ENCODE results near the gene KCNN4.
"Not testable (repeated sequence)": the region's sequence is repeated elsewhere in the genome, so short reads cannot be mapped to it uniquely, and the experiment has no call there.

Gene KCNN4

DNA sequence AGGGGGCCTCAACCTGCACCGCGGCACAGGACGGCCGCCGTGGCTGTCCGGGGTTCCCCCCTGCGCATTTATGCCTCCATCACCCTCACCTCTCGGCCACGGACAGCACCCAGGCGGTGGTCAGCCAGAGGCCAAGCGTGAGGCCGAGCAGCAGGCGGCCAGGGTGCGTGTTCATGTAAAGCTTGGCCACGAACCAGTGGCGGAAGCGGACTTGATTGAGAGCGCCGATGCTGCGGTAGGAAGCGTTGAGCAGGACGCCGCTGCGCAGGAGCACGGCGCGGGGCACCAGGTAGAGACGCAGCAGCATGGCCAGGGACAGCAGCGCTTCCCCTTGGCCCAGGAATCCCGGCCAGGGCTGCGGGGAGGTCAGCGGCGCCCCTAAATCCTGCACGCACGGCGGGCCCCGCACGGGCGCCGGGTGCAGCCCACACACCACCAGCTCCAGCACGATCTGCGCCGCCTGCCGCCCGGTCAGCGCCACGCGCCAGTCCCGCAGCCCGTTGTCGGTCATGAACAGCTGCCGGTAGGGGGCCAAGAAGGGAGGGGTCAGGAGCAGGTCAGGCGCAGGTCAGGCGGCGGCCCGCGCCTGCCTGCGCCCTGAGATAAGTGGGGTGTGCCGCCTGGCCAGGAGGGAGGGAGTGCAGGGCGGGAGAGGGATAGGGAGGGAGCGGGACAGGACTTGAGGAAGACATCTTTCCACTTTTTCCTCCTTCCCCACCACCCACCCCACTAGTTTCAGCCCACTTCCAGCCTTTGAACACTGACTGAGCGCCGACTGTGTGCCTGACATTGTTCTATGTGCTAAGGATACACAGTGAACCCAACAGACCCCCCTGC lies 6.5 kb downstream of the KCNN4 start:
- no peak for DNase-seq

- no peak for DNase-seq
These were observed 7.1 kb downstream of the KCNN4 start for GRCh38 chr19:43773725-43774102.

- DNase-seq, result no peak
These were observed 11.5 kb downstream of the KCNN4 start for GRCh38 chr19:43769256-43769655.

DNA sequence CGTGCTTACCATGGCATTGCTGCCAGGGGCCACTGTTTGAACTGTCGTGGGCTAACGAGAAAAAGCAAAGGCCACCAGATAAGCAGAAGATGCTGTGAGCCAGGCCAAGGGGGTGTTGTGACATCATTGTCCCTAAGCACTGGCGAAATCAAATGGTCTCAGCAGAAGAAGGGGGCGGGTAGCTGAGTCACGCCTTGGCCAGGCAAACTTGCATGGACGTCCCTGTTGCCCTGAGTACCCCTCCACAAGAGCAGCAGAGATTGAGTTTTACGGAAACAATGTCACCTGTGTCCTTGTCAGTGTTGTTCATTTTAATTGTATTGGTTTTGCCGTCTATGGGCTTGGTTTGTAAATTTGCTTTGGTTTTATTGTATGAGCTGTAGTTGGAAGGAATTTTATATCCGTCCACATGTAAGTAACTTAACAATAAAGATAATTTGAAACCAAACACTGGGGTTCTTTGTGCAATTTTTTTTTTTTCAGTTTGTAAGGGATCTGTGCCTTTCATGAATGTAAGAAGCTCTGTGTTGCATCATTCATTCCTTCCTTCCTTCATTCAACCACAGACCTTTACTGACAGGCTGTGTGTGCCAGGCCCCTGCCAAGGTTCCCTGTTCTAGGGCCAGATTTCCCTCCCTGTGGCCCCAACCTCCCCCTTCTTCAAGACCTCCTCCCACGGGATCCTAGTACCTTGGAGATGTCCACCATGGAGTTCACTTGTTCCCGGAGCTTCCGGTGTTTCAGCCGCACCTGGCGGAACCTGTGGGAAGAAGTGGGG lies 12.3 kb downstream of the KCNN4 start:
- no peak for DNase-seq

GRCh38 chr19:43767818-43768217 lies 13.0 kb downstream of the KCNN4 start:
- no peak for DNase-seq

DNA sequence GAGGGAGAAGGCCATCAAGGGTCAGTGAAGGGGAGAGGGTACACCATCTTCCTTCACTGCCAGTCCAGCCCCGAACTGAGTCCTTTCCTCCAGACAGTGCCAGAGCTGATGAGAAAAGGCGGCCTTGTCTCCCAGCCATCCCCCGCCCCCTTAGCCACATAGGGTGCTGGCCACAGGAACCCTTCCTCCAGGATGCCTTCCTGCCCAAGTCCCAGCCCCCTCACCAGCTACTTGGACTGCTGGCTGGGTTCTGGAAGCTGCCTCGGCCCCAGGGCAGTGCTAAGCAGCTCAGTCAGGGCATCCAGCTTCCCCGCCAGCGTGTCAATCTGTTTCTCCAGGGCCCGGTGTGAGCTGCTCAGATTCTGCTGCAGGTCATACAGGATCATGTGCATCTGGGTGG lies 13.5 kb downstream of the KCNN4 start:
- no peak for DNase-seq

DNA sequence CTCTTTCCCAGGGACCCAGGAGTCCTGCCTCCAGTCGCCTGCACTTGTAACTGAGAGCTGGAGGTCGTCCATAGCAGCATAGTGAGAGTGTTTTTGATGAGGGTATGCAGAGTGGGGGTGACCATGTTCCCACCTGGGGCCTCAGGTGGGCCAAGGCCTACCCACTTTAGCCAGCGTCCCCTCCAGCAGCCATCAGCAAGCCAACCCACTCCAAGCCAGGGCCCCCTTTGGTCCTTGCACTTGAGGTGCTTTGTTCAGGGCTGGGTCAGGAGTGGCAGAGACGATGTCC lies 14.1 kb downstream of the KCNN4 start:
- DNase-seq, result no peak

- peak; percentile 85 for DNase-seq
These were observed 15.5 kb downstream of the KCNN4 start for GRCh38 chr19:43765109-43765876.

- DNase-seq, result not testable (repeated sequence)
These were observed 16.1 kb downstream of the KCNN4 start for GRCh38 chr19:43764684-43765083.

DNA sequence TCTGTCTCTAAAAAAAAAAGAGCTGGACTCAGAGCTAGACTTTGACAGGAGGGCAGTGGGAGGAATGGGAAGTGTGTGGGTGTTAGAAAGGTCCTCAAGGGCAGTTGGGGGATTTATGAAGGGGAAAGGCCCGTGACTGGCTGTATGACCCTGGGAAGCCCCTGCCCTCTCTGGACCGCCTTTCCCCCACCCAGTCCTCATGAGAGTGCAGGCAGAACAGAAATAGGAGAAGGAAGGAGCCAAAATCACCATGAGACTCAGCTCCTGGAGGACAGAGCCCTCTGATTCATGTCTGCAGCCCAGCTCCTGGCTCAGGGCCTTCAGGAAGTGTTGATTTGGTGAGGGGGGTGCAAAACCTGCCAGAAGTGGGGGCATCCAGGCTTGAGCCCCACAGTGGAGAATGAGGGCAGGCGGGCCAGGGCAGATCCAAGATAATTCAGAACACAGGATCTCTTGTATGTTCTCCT lies 17.3 kb downstream of the KCNN4 start:
- no peak for DNase-seq

DNA sequence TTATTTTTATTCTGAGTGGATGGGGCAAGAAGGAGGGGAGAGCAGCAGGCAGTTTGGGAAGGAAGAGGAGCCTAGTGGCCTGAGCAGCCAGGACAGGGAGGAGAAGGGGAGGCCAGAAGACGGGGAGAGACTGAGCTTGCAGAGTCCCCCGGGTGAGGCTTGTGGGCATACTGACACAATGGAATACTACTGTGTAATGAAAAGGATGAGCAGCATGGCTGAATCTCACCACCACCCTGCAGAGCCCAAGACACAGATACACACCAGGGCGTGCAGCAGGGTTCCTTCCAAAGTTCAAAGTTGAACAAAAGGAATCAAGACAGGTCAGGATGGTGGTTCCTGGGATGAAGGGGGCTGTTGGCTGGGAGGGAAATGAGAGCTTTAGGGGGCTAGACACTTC lies 18.0 kb downstream of the KCNN4 start:
- DNase-seq, result no peak

DNA sequence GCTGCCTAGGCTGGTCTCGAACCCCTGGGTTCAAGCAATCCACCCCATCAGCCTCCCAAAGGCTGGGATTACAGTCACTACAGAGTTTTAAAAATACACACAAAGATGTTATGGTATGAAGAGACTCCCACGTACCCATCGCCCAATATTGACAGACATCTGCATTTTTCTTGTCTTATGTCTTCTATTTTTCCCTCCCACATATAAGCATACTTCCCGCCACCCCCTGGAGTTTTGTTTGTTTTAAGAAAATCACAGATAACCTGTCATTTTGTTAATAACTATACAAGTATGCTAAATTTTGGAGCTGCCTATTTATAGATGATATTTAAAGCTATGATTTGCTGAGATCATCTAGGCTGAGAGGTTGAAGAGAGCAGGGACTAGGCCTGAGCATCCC lies 19.8 kb downstream of the KCNN4 start:
- no peak for DNase-seq

DNA sequence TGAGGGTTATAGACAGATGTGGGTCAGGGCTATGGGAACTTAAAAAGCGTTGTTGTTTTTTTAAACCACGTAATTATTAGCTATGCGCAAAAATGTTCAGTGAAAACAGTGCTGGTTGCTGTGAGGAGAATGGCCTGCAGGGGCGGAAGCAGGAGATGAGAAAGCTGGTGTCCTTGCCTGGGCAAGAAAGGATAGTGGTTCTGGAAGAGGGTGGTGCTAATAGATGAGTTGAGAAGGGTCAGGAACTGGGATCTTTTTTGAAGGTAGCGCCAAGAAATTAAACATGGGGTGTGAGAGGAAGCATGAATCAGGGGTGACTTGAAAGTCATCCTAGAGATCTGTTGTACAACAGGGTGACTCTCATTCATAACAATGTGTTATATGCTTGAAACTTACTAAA lies 21.3 kb downstream of the KCNN4 start:
- no peak for DNase-seq

DNA sequence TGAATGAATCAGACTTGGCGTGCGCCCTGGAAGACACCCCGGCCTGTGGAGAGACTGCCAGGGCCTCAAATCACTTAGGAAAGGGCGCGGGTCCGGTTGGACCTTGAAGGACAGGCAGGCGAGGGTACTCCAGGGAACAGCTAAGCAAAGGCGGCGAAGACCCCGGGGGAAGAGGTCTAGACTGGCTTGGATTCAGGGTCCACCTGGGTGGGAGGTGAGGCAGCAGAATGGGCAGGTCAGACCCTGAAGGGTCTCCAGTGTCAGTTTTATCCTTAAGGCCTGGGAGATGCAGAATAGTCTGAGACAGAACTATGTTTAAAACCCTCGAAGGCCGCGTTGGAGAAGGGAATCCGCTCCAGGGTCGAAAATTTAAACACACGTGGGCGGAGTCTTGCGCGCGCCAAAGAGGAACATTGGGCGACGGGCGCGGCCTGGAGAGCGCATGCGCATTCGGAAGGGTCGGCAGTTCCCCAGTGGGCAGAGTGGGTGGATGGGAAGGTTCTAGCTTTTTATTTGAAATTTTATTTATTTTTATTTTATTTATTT lies 25.4 kb downstream of the KCNN4 start:
- DNase-seq, result peak; percentile 41

GRCh38 chr19:43754503-43755255 lies 26.1 kb downstream of the KCNN4 start, which contains the start of gene SMG9:
Gene SMG9, minus strand, starts transcription at chr19:43754962. Its CDS starts 4,221 bp downstream, at chr19:43750741.
- peak; percentile 96 for DNase-seq

DNA sequence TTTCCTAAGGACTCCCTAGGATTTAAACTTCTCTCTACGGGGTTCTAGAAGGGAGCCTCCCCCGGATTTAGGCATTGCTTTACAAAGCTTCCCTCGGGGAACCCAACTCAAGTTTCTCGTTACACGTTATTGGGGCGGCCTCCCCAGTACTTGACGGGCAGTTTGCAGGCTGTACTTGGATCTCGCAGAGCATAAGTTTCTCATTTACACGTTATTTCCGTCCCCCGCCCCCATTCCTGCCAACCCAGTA lies 26.6 kb downstream of the KCNN4 start:
- no peak for DNase-seq

DNA sequence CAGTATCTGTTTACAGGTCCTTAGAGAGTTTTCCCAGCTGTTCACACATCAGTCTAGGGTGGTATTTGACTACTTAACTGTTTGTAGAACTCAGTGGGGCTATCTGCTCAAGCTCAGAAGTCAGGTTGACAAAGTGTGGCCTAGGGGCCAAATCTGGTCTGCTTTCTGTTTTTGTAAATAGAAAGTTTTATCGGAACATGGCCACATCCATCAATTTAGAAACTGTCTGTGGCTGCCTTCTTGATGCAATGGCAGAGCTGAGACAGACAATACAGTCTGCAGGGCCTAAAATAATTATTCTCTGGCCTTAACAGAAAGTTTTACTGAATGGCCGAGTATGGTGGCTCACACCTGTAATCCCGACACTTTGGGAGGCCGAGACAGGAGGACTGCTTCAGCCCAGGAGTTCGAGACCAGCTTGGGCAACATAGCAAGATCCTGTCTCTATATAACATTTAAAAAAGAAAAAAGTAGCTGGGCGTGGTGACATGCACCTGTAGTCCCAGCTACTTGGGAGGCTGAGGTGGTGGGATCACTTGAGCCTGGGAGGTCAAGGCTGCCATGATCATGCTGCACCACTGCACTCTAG lies 28.4 kb downstream of the KCNN4 start:
- DNase-seq, result no peak

GRCh38 chr19:43751466-43752220 lies 29.1 kb downstream of the KCNN4 start:
- no peak for DNase-seq

DNA sequence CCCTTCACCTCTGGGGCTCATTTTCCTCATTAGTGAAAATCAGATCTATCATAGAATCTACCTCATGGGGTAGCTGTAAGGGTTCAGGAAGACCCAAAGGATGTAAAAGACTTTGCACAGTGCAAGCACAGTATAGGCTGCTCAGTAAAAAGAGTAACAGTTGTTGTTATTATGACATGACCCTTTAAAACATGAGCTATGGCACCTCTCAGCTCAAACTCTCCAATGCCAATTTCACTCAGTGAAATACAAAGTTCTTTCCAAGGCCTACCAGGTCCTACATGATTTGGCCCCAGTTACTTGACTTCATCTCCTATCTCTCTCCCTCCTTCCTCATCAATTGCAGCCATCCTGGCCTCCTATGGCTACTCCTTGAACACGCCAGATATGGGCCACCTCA lies 30.9 kb downstream of the KCNN4 start:
- DNase-seq, result no peak

- DNase-seq, result no peak
These were observed 31.6 kb downstream of the KCNN4 start for GRCh38 chr19:43749152-43749551.

DNA sequence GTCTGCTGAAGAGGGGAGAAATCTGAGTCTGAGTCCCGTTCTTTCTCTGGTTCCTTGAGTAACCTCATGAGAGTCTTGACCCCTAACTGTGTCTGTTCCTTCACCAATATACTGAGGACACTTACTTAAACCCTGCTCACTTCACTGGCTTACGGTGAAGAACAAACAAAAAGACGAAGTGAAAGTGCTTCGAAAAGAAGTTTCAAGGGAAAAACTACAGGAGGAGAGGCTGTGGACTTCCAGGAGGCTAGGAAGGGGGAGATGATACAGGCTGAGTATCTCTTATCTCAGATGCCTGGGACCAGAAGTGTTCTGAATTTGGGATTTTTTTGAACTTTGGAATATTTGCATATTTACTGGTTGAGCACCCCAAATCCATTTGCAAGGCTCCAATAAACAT lies 32.1 kb downstream of the KCNN4 start:
- no peak for DNase-seq

DNA sequence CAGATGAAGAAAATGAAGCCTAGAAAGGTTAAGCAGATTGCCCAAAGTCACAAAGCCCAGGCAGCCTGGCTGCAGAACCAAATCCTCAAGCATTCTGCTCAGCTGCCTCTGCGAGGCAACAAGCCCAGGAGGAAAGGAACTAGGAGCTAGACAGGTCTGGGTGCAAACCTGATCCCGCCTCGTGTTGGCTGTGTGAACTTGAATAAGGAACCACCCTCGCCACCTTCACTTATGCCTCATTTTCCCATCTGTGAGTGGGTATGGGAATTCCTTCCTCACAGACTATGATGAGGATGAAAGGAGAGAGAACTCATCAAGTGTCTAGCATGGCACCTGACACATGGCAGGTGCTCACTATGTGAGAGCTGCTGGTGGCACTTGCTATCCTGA lies 32.6 kb downstream of the KCNN4 start:
- no peak for DNase-seq

All from T1000 (cell line).